Measurements from ENCODE around the gene CST3. TPM values are rescaled to one million over a fixed set of nuclear protein-coding genes. Genes with fewer than 3 reads are reported as not detected.

CST3 gene
- polyA plus RNA-seq, 1 donor from 2014 or later, result 54.6 TPM

GRCh38 chr20:23669327-23669726 lies 31.6 kb upstream of the CST3 start:
- no peak overlapping the region for H3K4me3 ChIP-seq (ENCODE audit: low read length)
- H2AFZ ChIP-seq (ENCODE audit: low read depth, low read length), result no peak overlapping the region

DNA sequence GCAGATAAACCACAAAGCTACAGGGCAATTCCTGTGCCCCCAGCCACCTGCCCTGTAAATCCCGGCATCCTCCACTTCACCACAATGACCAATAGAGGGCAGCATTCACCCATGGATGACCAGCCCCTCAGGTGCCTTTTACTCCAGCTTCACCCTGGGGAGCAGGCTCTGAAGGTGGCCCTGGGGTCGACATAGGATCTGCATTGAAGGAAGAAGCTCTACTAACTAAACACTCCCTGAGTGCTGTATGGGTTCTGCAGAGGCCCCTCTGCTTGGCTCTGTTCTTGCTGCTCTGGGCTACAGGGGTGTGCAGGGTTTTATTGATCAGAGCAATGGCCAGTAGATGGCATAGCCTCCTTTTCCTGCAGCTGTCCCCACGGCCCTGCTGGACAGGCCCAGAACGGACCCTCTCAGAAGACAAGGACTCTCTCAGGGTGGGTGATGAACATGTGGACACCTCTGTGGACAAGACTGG lies 30.8 kb upstream of the CST3 start:
- Histone ChIP-seq H3K79me2 (replicated peaks; ENCODE audit: insufficient read depth, low read length) (no peaks in the 10 kb centered on the region), H3K27me3 (ENCODE audit: insufficient read depth, low read depth, low read length) (no peaks in the 10 kb centered on the region), H3K4me2 (ENCODE audit: low read length) (no peak overlapping the region), H3K9me3 (ENCODE audit: low read length) (no peaks in the 10 kb centered on the region), H3K4me3 (ENCODE audit: low read length) (no peak overlapping the region), H3K27ac (ENCODE audit: low read length) (no peak overlapping the region), H3K9me2 (ENCODE audit: insufficient read depth, low read length) (no peaks in the 10 kb centered on the region), H2AFZ (ENCODE audit: low read depth, low read length) (no peak overlapping the region), H3K9ac (ENCODE audit: low read length) (no peak overlapping the region), H4K20me1 (ENCODE audit: insufficient read depth) (no peaks in the 10 kb centered on the region), H3F3A (ENCODE audit: insufficient read depth, low read length, poor library complexity, severe bottlenecking) (no peaks in the 10 kb centered on the region), H3K36me3 (ENCODE audit: insufficient read depth, low read length) (no peaks in the 10 kb centered on the region)
- TF ChIP-seq SMC3 (conservative IDR thresholded peaks at IDR 0.05; ENCODE audit: poor library complexity) (peak; percentile 61), CTCF (IDR thresholded peaks at IDR 0.05; ENCODE audit: poor library complexity, severe bottlenecking) (peak; percentile 69), RAD21 (conservative IDR thresholded peaks at IDR 0.05) (peak; percentile 71), EP300 (conservative IDR thresholded peaks at IDR 0.05; ENCODE audit: poor library complexity, severe bottlenecking) (no peak), POLR2AphosphoS5 (IDR thresholded peaks at IDR 0.05) (no peak)

More at GRCh38 chr20:23669327-23669726, 31.6 kb upstream of the CST3 start:
- TF ChIP-seq POLR2AphosphoS5 (IDR thresholded peaks at IDR 0.05), result no peak
- Histone ChIP-seq H3F3A (ENCODE audit: insufficient read depth, low read length, poor library complexity, severe bottlenecking) (no peaks in the 10 kb centered on the region), H3K79me2 (replicated peaks; ENCODE audit: insufficient read depth, low read length) (no peaks in the 10 kb centered on the region), H3K9me3 (ENCODE audit: low read length) (no peaks in the 10 kb centered on the region), H3K36me3 (ENCODE audit: insufficient read depth, low read length) (no peaks in the 10 kb centered on the region), H3K9ac (ENCODE audit: low read length) (no peak overlapping the region), H3K27ac (ENCODE audit: low read length) (no peak overlapping the region), H3K9me2 (ENCODE audit: insufficient read depth, low read length) (no peaks in the 10 kb centered on the region), H4K20me1 (ENCODE audit: insufficient read depth) (no peaks in the 10 kb centered on the region), H3K4me2 (ENCODE audit: low read length) (no peak overlapping the region), H3K27me3 (ENCODE audit: insufficient read depth, low read depth, low read length) (no peaks in the 10 kb centered on the region)

DNA sequence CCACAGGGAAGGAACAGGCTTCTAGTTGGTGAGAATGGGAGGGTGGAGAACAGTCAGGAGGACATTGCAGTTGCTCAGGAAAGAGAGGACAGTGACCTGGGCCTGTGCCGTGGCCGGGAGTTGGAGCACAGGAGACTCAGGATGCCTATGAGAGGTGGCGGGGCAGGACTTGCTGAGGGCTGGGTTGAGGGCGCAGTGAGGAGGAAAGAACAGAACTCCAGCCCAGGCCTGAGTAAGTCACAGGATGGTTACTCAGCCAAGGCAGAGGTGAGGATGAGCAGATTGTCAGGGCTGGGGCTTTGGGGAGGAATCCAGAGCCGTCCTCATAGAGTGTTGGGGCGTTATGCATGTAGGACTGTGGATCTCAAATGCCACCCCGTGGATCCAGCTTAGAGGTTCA lies 29.9 kb upstream of the CST3 start:
- H3K27me3 ChIP-seq (ENCODE audit: insufficient read depth, low read depth, low read length), result no peaks in the 10 kb centered on the region
- no peak overlapping the region for H3K27ac ChIP-seq (ENCODE audit: low read length)
- TF ChIP-seq MXI1 (conservative IDR thresholded peaks at IDR 0.05; ENCODE audit: poor library complexity, severe bottlenecking) (no peak), TAF1 (IDR thresholded peaks at IDR 0.05; ENCODE audit: low read depth) (no peak), POLR2AphosphoS5 (IDR thresholded peaks at IDR 0.05) (no peak), SMC3 (conservative IDR thresholded peaks at IDR 0.05; ENCODE audit: poor library complexity) (no peak), CTCF (IDR thresholded peaks at IDR 0.05; ENCODE audit: poor library complexity, severe bottlenecking) (no peak)
- TF ChIP-seq, protein P1, sequence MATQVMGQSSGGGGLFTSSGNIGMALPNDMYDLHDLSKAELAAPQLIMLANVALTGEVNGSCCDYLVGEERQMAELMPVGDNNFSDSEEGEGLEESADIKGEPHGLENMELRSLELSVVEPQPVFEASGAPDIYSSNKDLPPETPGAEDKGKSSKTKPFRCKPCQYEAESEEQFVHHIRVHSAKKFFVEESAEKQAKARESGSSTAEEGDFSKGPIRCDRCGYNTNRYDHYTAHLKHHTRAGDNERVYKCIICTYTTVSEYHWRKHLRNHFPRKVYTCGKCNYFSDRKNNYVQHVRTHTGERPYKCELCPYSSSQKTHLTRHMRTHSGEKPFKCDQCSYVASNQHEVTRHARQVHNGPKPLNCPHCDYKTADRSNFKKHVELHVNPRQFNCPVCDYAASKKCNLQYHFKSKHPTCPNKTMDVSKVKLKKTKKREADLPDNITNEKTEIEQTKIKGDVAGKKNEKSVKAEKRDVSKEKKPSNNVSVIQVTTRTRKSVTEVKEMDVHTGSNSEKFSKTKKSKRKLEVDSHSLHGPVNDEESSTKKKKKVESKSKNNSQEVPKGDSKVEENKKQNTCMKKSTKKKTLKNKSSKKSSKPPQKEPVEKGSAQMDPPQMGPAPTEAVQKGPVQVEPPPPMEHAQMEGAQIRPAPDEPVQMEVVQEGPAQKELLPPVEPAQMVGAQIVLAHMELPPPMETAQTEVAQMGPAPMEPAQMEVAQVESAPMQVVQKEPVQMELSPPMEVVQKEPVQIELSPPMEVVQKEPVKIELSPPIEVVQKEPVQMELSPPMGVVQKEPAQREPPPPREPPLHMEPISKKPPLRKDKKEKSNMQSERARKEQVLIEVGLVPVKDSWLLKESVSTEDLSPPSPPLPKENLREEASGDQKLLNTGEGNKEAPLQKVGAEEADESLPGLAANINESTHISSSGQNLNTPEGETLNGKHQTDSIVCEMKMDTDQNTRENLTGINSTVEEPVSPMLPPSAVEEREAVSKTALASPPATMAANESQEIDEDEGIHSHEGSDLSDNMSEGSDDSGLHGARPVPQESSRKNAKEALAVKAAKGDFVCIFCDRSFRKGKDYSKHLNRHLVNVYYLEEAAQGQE (IDR thresholded peaks at IDR 0.05; ENCODE audit: borderline replicate concordance), result no peak
- no peaks in the 10 kb centered on the region for H4K20me1 ChIP-seq (ENCODE audit: insufficient read depth)
- H2AFZ ChIP-seq (ENCODE audit: low read depth, low read length), result no peak overlapping the region
- no peaks in the 10 kb centered on the region for H3K79me2 ChIP-seq (replicated peaks; ENCODE audit: insufficient read depth, low read length)
- no peaks in the 10 kb centered on the region for H3F3A ChIP-seq (ENCODE audit: insufficient read depth, low read length, poor library complexity, severe bottlenecking)
- H3K4me3 ChIP-seq (ENCODE audit: low read length), result no peak overlapping the region
- no peak overlapping the region for H3K4me2 ChIP-seq (ENCODE audit: low read length)
- no peaks in the 10 kb centered on the region for H3K9me2 ChIP-seq (ENCODE audit: insufficient read depth, low read length)
- no peaks in the 10 kb centered on the region for H3K9me3 ChIP-seq (ENCODE audit: low read length)
- H3K9ac ChIP-seq (ENCODE audit: low read length), result no peak overlapping the region
- no peaks in the 10 kb centered on the region for H3K36me3 ChIP-seq (ENCODE audit: insufficient read depth, low read length)
